IMR-90 (cell line): ENCODE data around the gene CYFIP2. TPM values are rescaled to one million over a fixed set of nuclear protein-coding genes. Genes with fewer than 3 reads are reported as not detected.

Experiments used
- ATAC-seq: fragments of 200-7000 bp; cut with Tn5 transposase; 2 replicates; pipeline ENCODE4 v1.9.1; 2020; ENCODE audit warnings: low read depth, mild to moderate bottlenecking, moderate library complexity
- BruUV-seq: library from RNA; stranded (reverse); fragments of 400-500 nt; replicated peaks from 2 replicates; lab custom pipeline; 2021; lab: Mats Ljungman, UMichigan
- CTCF ChIA-PET: fragments of 300-600 bp; formaldehyde crosslinking; extraction: SDS; loops from one replicate; lab custom pipeline; 2021; ENCODE audit warnings: antibody characterized with exemption; lab: Yijun Ruan, JAX
- POLR2A ChIA-PET: fragments of 300-600 bp; sonication (Branson Sonifier 250); formaldehyde crosslinking; loops from one replicate; lab custom pipeline; 2022; ENCODE audit warnings: antibody characterized with exemption; ENCODE audit not compliant: unreplicated experiment; lab: Charles Lee
- DNase-seq: peaks from one replicate; pipeline ENCODE4 v3.0.0; 2013
- H2AFZ ChIP-seq: replicated peaks from 2 replicates; pipeline ENCODE3; 2013; ENCODE audit warnings: low read length, mild to moderate bottlenecking; ENCODE audit not compliant: poor library complexity
- H2AK5ac ChIP-seq: 2 replicates; pipeline ENCODE4 v1.6.1; 2013; ENCODE audit warnings: low read depth, low read length, inconsistent platforms
- H2AK9ac ChIP-seq: replicated peaks from 2 replicates; pipeline ENCODE3; 2013; ENCODE audit warnings: mild to moderate bottlenecking, low read depth, low read length, moderate library complexity; ENCODE audit not compliant: poor library complexity
- H2BK120ac ChIP-seq: 2 replicates; pipeline ENCODE4 v1.6.1; 2013; ENCODE audit warnings: low read depth, low read length, inconsistent platforms
- H2BK15ac ChIP-seq: 3 replicates; pipeline ENCODE4 v1.6.1; 2013; ENCODE audit warnings: low read depth, low read length, inconsistent platforms
- H2BK20ac ChIP-seq: 2 replicates; pipeline ENCODE4 v1.6.1; 2013; ENCODE audit warnings: low read depth, mild to moderate bottlenecking, inconsistent platforms, low read length, moderate library complexity
- H2BK5ac ChIP-seq: 2 replicates; pipeline ENCODE4 v1.6.1; 2013; ENCODE audit warnings: mild to moderate bottlenecking, low read depth, low read length, inconsistent platforms; ENCODE audit not compliant: poor library complexity, severe bottlenecking
- H3K14ac ChIP-seq: replicated peaks from 2 replicates; pipeline ENCODE4 v1.6.1; 2013; ENCODE audit warnings: low read depth, low read length, inconsistent platforms
- H3K18ac ChIP-seq: 2 replicates; pipeline ENCODE4 v1.6.1; 2013; ENCODE audit warnings: low read depth, low read length, control low read depth
- H3K23ac ChIP-seq: 2 replicates; pipeline ENCODE4 v1.6.1; 2013; ENCODE audit warnings: low read depth, low read length, inconsistent platforms
- H3K27ac ChIP-seq: 2 replicates; pipeline ENCODE4 v1.5.1; 2013; ENCODE audit warnings: mild to moderate bottlenecking, control low read depth, low read length; ENCODE audit not compliant: insufficient read depth
- H3K27me3 ChIP-seq: 2 replicates; pipeline ENCODE4 v1.6.1; 2013; ENCODE audit warnings: low read length; ENCODE audit not compliant: control insufficient read depth, insufficient read depth
- H3K36me3 ChIP-seq: 2 replicates; pipeline ENCODE4 v1.6.1; 2013; ENCODE audit warnings: low read length, mixed read lengths; ENCODE audit not compliant: control insufficient read depth, insufficient read depth
- H3K4ac ChIP-seq: 2 replicates; pipeline ENCODE4 v1.6.1; 2013; ENCODE audit warnings: low read depth, low read length, inconsistent platforms
- H3K4me1 ChIP-seq: 2 replicates; pipeline ENCODE4 v1.6.1; 2013; ENCODE audit warnings: low read length, mixed read lengths; ENCODE audit not compliant: control insufficient read depth, insufficient read depth
- H3K4me2 ChIP-seq: 2 replicates; pipeline ENCODE4 v1.6.1; 2013; ENCODE audit warnings: low read depth, mild to moderate bottlenecking, control low read depth, low read length, moderate library complexity
- H3K4me3 ChIP-seq: 2 replicates; pipeline ENCODE4 v1.5.1; 2013; ENCODE audit warnings: low read depth, mild to moderate bottlenecking, control low read depth, low read length, moderate library complexity; ENCODE audit not compliant: insufficient read depth
- H3K56ac ChIP-seq: 2 replicates; pipeline ENCODE4 v1.6.1; 2013; ENCODE audit warnings: low read length, inconsistent platforms; ENCODE audit not compliant: insufficient read depth; ENCODE audit errors: extremely low read depth
- H3K79me1 ChIP-seq, 2 experiments: 2 replicates each; pipeline ENCODE4 v1.6.1; 2013; ENCODE audit warnings: low read length in 2 of 2, inconsistent platforms in 1 of 2, low read depth in 1 of 2
- H3K9ac ChIP-seq: 2 replicates; pipeline ENCODE4 v1.6.1; 2013; ENCODE audit warnings: low read depth, low read length, control low read depth
- H3K9me1 ChIP-seq: 2 replicates; pipeline ENCODE4 v1.6.1; 2013; ENCODE audit warnings: low read length, inconsistent platforms; ENCODE audit not compliant: insufficient read depth
- H3K9me3 ChIP-seq: 2 replicates; pipeline ENCODE4 v1.6.1; 2013; ENCODE audit warnings: low read length; ENCODE audit not compliant: control insufficient read depth, insufficient read depth
- H4K20me1 ChIP-seq: 2 replicates; pipeline ENCODE4 v1.6.1; 2013; ENCODE audit warnings: low read length, inconsistent platforms; ENCODE audit not compliant: insufficient read depth
- H4K5ac ChIP-seq: 2 replicates; pipeline ENCODE4 v1.6.1; 2013; ENCODE audit warnings: mild to moderate bottlenecking, low read depth, low read length, control low read depth
- H4K8ac ChIP-seq, 2 experiments: 2 replicates each; pipeline ENCODE4 v1.6.1; 2013; ENCODE audit warnings: low read depth in 2 of 2, low read length in 2 of 2, control low read depth in 1 of 2, inconsistent platforms in 1 of 2
- H4K91ac ChIP-seq: 2 replicates; pipeline ENCODE4 v1.6.1; 2013; ENCODE audit warnings: low read depth, low read length, inconsistent platforms; ENCODE audit not compliant: insufficient read depth
- ELK1 ChIP-seq: fragments of 150-350 bp; IDR thresholded peaks from 2 replicates; pipeline ENCODE4 v1.6.1; 2016; ENCODE audit warnings: low read depth, mild to moderate bottlenecking, low read length, moderate library complexity, borderline replicate concordance
- MAFK ChIP-seq: IDR thresholded peaks from 2 replicates; pipeline ENCODE4 v1.6.1; 2012; ENCODE audit warnings: low read depth, low read length, improper control_type of control experiment
- NFE2L2 ChIP-seq: fragments of 150-350 bp; IDR thresholded peaks from 2 replicates; pipeline ENCODE4 v1.6.1; 2016; ENCODE audit warnings: low read depth, mild to moderate bottlenecking, low read length
- POLR2A ChIP-seq: IDR thresholded peaks from 2 replicates; pipeline ENCODE4 v1.6.1; 2012; ENCODE audit warnings: mild to moderate bottlenecking, low read depth, low read length
- RAD21 ChIP-seq: IDR thresholded peaks from 2 replicates; pipeline ENCODE4 v1.6.1; 2012; ENCODE audit warnings: low read length, improper control_type of control experiment
- RCOR1 ChIP-seq: IDR thresholded peaks from 2 replicates; pipeline ENCODE4 v1.6.1; 2012; ENCODE audit warnings: mild to moderate bottlenecking, low read length, improper control_type of control experiment; ENCODE audit not compliant: insufficient replicate concordance
- USF2 ChIP-seq: fragments of 150-350 bp; IDR thresholded peaks from 2 replicates; pipeline ENCODE4 v1.6.1; 2017; ENCODE audit warnings: mild to moderate bottlenecking, antibody characterized with exemption, low read length, low read depth
- WGBS, 2 experiments: methylation state at CpG; one replicate each; pipeline versions ENCODE4 v1.1.5 to v1.1.7; 2013; ENCODE audit warnings: missing lambda C conversion rate in 2 of 2; ENCODE audit not compliant: insufficient read length in 1 of 2; ENCODE audit errors: extremely low coverage in 2 of 2; 5-methylcytosine and 5-hydroxymethylcytosine counted together
- dilution Hi-C: fragments of 300-500 bp; cut with HindIII; formaldehyde crosslinking; loops from one replicate; pipeline ENCODE4 v1.14.3; 2018; ENCODE audit warnings: low sequenced_read_pairs; ENCODE audit not compliant: unreplicated experiment
- in situ Hi-C: fragments of 300-500 bp; cut with MboI; formaldehyde crosslinking; loops from 3 replicates; pipeline ENCODE4 v1.14.3; 2019; ENCODE audit warnings: low sequenced_read_pairs, inconsistent platforms, mixed read lengths
- intact Hi-C: fragments of 100-400 bp; cut with micrococcal nuclease; formaldehyde crosslinking; loops from 2 replicates; pipeline ENCODE4 v1.10.0; 2022
- polyA plus RNA-seq, 3 experiments: library from polyadenylated mRNA; depleted of rRNA; stranded (reverse); fragments of >200 nt; gene quantifications; 2 replicates each; pipeline ENCODE4 v1.2.3, GENCODE V29; 2012; ENCODE audit warnings: low replicate concordance in 1 of 3
- total RNA-seq: library from RNA; depleted of rRNA; stranded (reverse); fragments of >200 nt; gene quantifications from 2 replicates; pipeline ENCODE4 v1.2.3, GENCODE V29; 2012

Gene CYFIP2
- total and polyA plus RNA-seq, 2 of the 4 experiments (the other 2 are of a cell fraction) = 6.8 to 13.4 TPM

- Histone ChIP-seq H2BK120ac (no peak overlapping the region), H3K4me2 (no peak overlapping the region), H3K4ac (no peak overlapping the region), H2AFZ (no peak overlapping the region), H2BK20ac (no peak overlapping the region), H3K79me1 (no peaks in the 10 kb centered on the region), H2AK9ac (no peak overlapping the region), H2BK15ac (no peak overlapping the region), H3K4me1 (no peaks in the 10 kb centered on the region), H3K23ac (no peak overlapping the region), H3K9me1 (no peaks in the 10 kb centered on the region), H3K18ac (no peak overlapping the region), H3K36me3 (no peaks in the 10 kb centered on the region), H3K4me3 (no peak overlapping the region), H4K8ac (no peak overlapping the region), H3K14ac (no peak overlapping the region), H2BK5ac (no peak overlapping the region), H4K20me1 (no peaks in the 10 kb centered on the region), H4K5ac (no peak overlapping the region), H2AK5ac (no peak overlapping the region), H3K9ac (no peak overlapping the region), H3K56ac (no peak overlapping the region), H4K91ac (no peak overlapping the region), H3K9me3 (no peaks in the 10 kb centered on the region), H3K27me3 (peaks cover 24% of the 10 kb centered on the region), H3K27ac (no peak overlapping the region)
- ChIA-PET POLR2A (no interaction called here), CTCF (no interaction called here)
- in situ Hi-C loops = no loop called here
- DNase-seq (no peak), ATAC-seq (no peak)
- dilution Hi-C loops = no loop called here
- no TSS peak for BruUV-seq
- no CpG with 5 or more reads among the region's 6 CpGs for WGBS, 2 experiments
- intact Hi-C loops = no loop called here
- no peak for TF ChIP-seq USF2
- TF ChIP-seq POLR2A = no peak
- TF ChIP-seq RAD21 = no peak
- no peak for TF ChIP-seq MAFK
- TF ChIP-seq ELK1 = no peak
- no peak for TF ChIP-seq NFE2L2
- TF ChIP-seq RCOR1 = no peak
These were observed 7.5 kb upstream of the CYFIP2 start for GRCh38 chr5:157258450-157258849.
